CD4-positive, alpha-beta T cell (primary cell): Measurements from ENCODE around the gene SGSM2. TPM values are rescaled to one million over a fixed set of nuclear protein-coding genes. Genes with fewer than 3 reads are reported as not detected.

ENCODE experiments used
- ATAC-seq: fragments of 200-7000 bp; cut with Tn5 transposase; one replicate; pipeline ENCODE4 v1.10.0; 2022; ENCODE audit warnings: mild to moderate bottlenecking; ENCODE audit not compliant: poor library complexity
- CTCF ChIA-PET: fragments of 350-600 bp; sonication (Branson Sonifier 250); formaldehyde crosslinking; loops from one replicate; lab custom pipeline; 2021; ENCODE audit warnings: antibody characterized with exemption, inconsistent platforms; lab: Charles Lee
- POLR2A ChIA-PET: fragments of 350-600 bp; sonication (Branson Sonifier 250); formaldehyde crosslinking; loops from one replicate; lab custom pipeline; 2021; ENCODE audit warnings: antibody characterized with exemption, inconsistent platforms; lab: Charles Lee
- DNase-seq, 14 experiments: peaks; one replicate each; pipeline ENCODE4 v3.0.0-alpha.2; 2013 to 2020; ENCODE audit warnings: mixed read lengths in 2 of 14
- H3K27ac ChIP-seq, 2 donors: one replicate each; pipeline versions ENCODE4 v1.5.1 to v1.7.0; 2013; ENCODE audit warnings: low read length in 2 of 2, low read depth in 1 of 2, mild to moderate bottlenecking in 1 of 2
- H3K27me3 ChIP-seq, 2 experiments: 1 replicate in 1 of 2; 2 replicates in 1 of 2; pipeline versions ENCODE4 v1.6.1 to v1.7.0; 2013; ENCODE audit warnings: low read length in 2 of 2, control low read depth in 1 of 2, mild to moderate bottlenecking in 1 of 2, moderate library complexity in 1 of 2; ENCODE audit not compliant: insufficient read depth in 2 of 2, control insufficient read depth in 1 of 2
- H3K36me3 ChIP-seq: one replicate; pipeline ENCODE4 v1.6.1; 2013; ENCODE audit warnings: low read length, control low read depth; ENCODE audit not compliant: insufficient read depth
- H3K4me1 ChIP-seq: one replicate; pipeline ENCODE4 v1.6.1; 2013; ENCODE audit warnings: low read length, control low read depth; ENCODE audit not compliant: insufficient read depth
- H3K4me3 ChIP-seq: one replicate; pipeline ENCODE4 v1.5.1; 2013; ENCODE audit warnings: mild to moderate bottlenecking, low read length, moderate library complexity
- H3K9me3 ChIP-seq, 2 experiments: 1 replicate in 1 of 2; 2 replicates in 1 of 2; pipeline versions ENCODE4 v1.6.1 to v1.7.0; 2013; ENCODE audit warnings: low read length in 2 of 2, mild to moderate bottlenecking in 2 of 2, control low read depth in 1 of 2, moderate library complexity in 1 of 2; ENCODE audit not compliant: control insufficient read depth in 1 of 2, insufficient read depth in 1 of 2
- H3K27ac Mint-ChIP-seq: one replicate; pipeline ENCODE4 v1.8.0; 2020; ENCODE audit warnings: mixed read lengths
- H3K27me3 Mint-ChIP-seq: one replicate; pipeline ENCODE4 v1.8.0; 2021; ENCODE audit warnings: mixed read lengths
- H3K36me3 Mint-ChIP-seq: one replicate; pipeline ENCODE4 v1.8.0; 2021; ENCODE audit warnings: low read depth, mixed read lengths
- H3K4me1 Mint-ChIP-seq: one replicate; pipeline ENCODE4 v1.8.0; 2021; ENCODE audit warnings: low read depth, mixed read lengths
- H3K4me3 Mint-ChIP-seq: one replicate; pipeline ENCODE4 v1.8.0; 2020; ENCODE audit warnings: mild to moderate bottlenecking, mixed read lengths
- H3K9me3 Mint-ChIP-seq: one replicate; pipeline ENCODE4 v1.8.0; 2020; ENCODE audit warnings: mixed read lengths
- CTCF ChIP-seq: fragments of 200-600 bp; IDR thresholded peaks from one replicate; pipeline ENCODE4 v1.8.0; 2022; ENCODE audit warnings: antibody characterized with exemption, mild to moderate bottlenecking
- intact Hi-C, 2 experiments: fragments of 100-400 bp; cut with DNase I in 1 of 2; cut with micrococcal nuclease in 1 of 2; formaldehyde crosslinking; loops; one replicate each; pipeline versions ENCODE4 v1.15.1 to v1.9.0; 2023 to 2025; cut with DNase I, micrococcal nuclease
- total RNA-seq, 174 experiments: library from RNA in 2 of 174; stranded (reverse) in 2 of 174; gene quantifications; one replicate each; pipeline ENCODE4 v1.2.3 and lab custom pipeline; 2021 to 2026

SGSM2 gene
- total RNA-seq, 2 experiments from 2014 or later, result 147 to 154 TPM

- Mint-ChIP-seq H3K4me1 (no peaks in the 10 kb centered on the region), H3K4me3 (no peak overlapping the region), H3K27ac (peak overlapping the region; percentile 14), H3K36me3 (peaks cover 45% of the 10 kb centered on the region), H3K27me3 (no peaks in the 10 kb centered on the region), H3K9me3 (no peaks in the 10 kb centered on the region)
- Histone ChIP-seq H3K27me3 (no peaks in the 10 kb centered on the region), H3K4me1 (no peaks in the 10 kb centered on the region), H3K36me3 (peaks cover 65% of the 10 kb centered on the region), H3K4me3 (no peak overlapping the region), H3K27ac (no peak overlapping the region), H3K9me3 (no peaks in the 10 kb centered on the region)
- ATAC-seq, result no peak
- TF ChIP-seq CTCF, result no peak
- DNase-seq, result no peak
- ChIA-PET POLR2A (no interaction called here), CTCF (interaction anchor here (0.6 kb wide), 1 partner anchor 62 kb away, joined by 3 read pairs; no protein-coding TSS in a partner anchor)
- intact Hi-C loops, result no loop called here
Observed at GRCh38 chr17:2374549-2375285, 37.4 kb downstream of the SGSM2 start.

- Mint-ChIP-seq H3K27ac (no peak overlapping the region), H3K36me3 (peaks cover 45% of the 10 kb centered on the region), H3K4me1 (no peaks in the 10 kb centered on the region), H3K4me3 (no peak overlapping the region), H3K9me3 (no peaks in the 10 kb centered on the region), H3K27me3 (no peaks in the 10 kb centered on the region)
- ChIA-PET POLR2A (no interaction called here), CTCF (no interaction called here)
- no peak overlapping the region for H3K4me3 ChIP-seq
- DNase-seq (no peak), ATAC-seq (no peak)
- intact Hi-C loops, result no loop called here
- no peaks in the 10 kb centered on the region for H3K4me1 ChIP-seq
- no peaks in the 10 kb centered on the region for H3K27me3 ChIP-seq
- H3K9me3 ChIP-seq, result no peaks in the 10 kb centered on the region
- no peak for TF ChIP-seq CTCF
- peaks cover 71% of the 10 kb centered on the region for H3K36me3 ChIP-seq
- no peak overlapping the region for H3K27ac ChIP-seq
Observed at GRCh38 chr17:2375406-2375805, 38.1 kb downstream of the SGSM2 start.

GRCh38 chr17:2376107-2376506, 38.8 kb downstream of the SGSM2 start:
- no peaks in the 10 kb centered on the region for H3K4me1 ChIP-seq
- intact Hi-C loops, result no loop called here
- Mint-ChIP-seq H3K27me3 (no peaks in the 10 kb centered on the region), H3K9me3 (no peaks in the 10 kb centered on the region), H3K36me3 (peaks cover 45% of the 10 kb centered on the region), H3K27ac (no peak overlapping the region), H3K4me1 (no peaks in the 10 kb centered on the region), H3K4me3 (no peak overlapping the region)
- ChIA-PET POLR2A (no interaction called here), CTCF (no interaction called here)
- no peak for TF ChIP-seq CTCF
- no peak overlapping the region for H3K4me3 ChIP-seq
- DNase-seq, result no peak
- no peaks in the 10 kb centered on the region for H3K9me3 ChIP-seq
- no peak overlapping the region for H3K27ac ChIP-seq
- H3K36me3 ChIP-seq, result peaks cover 74% of the 10 kb centered on the region
- H3K27me3 ChIP-seq, result no peaks in the 10 kb centered on the region
- no peak for ATAC-seq
